ENCODE results near the gene RAX2. TPM values are rescaled to one million over a fixed set of nuclear protein-coding genes. Genes with fewer than 3 reads are reported as not detected.

Gene RAX2
- total and polyA plus RNA-seq, 2 of the 8 experiments (the other 6 are each of a cell fraction or from before 2014, with no cell fraction given) = 0.08 TPM; not detected in 1

- H3K18ac ChIP-seq (ENCODE audit: extremely low read depth, low read length) = no peak overlapping the region
- H2BK15ac ChIP-seq (ENCODE audit: low read length) = no peak overlapping the region
- H4K8ac ChIP-seq (ENCODE audit: extremely low read depth, insufficient read depth, low read length) = no peak overlapping the region
- no peak overlapping the region for H3K14ac ChIP-seq (ENCODE audit: insufficient read length)
- H3K23me2 ChIP-seq (ENCODE audit: low read depth, low read length) = no peaks in the 10 kb centered on the region
- no peaks in the 10 kb centered on the region for H3K79me1 ChIP-seq (ENCODE audit: low read depth, low read length)
- no peak overlapping the region for H3K4me3 ChIP-seq (ENCODE audit: extremely low read depth in 1 of 4, insufficient read depth in 2 of 4, low read depth in 3 of 4, low read length in 4 of 4)
- H3K56ac ChIP-seq (replicated peaks; ENCODE audit: insufficient read length, low read depth, low read length) = no peak overlapping the region
- H3K4me1 ChIP-seq (replicated peaks in 1 of 4; ENCODE audit: control insufficient read depth in 3 of 4, insufficient read depth in 4 of 4, low read length in 3 of 4) = no peaks in the 10 kb centered on the region
- no peak overlapping the region for H4K91ac ChIP-seq (replicated peaks; ENCODE audit: insufficient read length, low read length)
- H3K9me3 ChIP-seq (ENCODE audit: insufficient read depth in 2 of 2, low read depth in 1 of 2, low read length in 1 of 2) = no peaks in the 10 kb centered on the region
- no peak overlapping the region for H2BK120ac ChIP-seq (replicated peaks; ENCODE audit: low read depth, low read length)
- no peaks in the 10 kb centered on the region for H3K27me3 ChIP-seq (replicated peaks in 1 of 4; ENCODE audit: control insufficient read depth in 3 of 4, extremely low read depth in 1 of 4, insufficient read depth in 3 of 4, low read length in 3 of 4)
- DNase-seq (ENCODE audit: low read depth in 1 of 2, low spot score in 2 of 2) (no peak), FAIRE-seq (no peak)
- ChIA-PET CTCF (ENCODE audit: partially characterized antibody) (interaction anchor here (0.6 to 1.7 kb wide), 4 partner anchors 18 to 353 kb away, joined by 3 to 5 read pairs (median 3); no protein-coding TSS in a partner anchor), POLR2A (ENCODE audit: partially characterized antibody) (interaction anchor here (1.4 to 1.6 kb wide), 2 partner anchors 8 to 11 kb away, joined by 4 to 6 read pairs; partner anchors contain the start of genes APBA3 and MRPL54)
- peaks cover 0 to 26% (median 12%) of the 10 kb centered on the region in 4 experiments; a peak in 4 of 8 replicates for H3K36me3 ChIP-seq (ENCODE audit: control insufficient read depth in 2 of 4, insufficient read depth in 4 of 4, low read length in 3 of 4)
- H2AK5ac ChIP-seq (ENCODE audit: low read depth, low read length) = no peak overlapping the region
- H2AFZ ChIP-seq (ENCODE audit: low read length) = no peak overlapping the region
- WGBS, 2 experiments (ENCODE audit: extremely low coverage in 1 of 2, insufficient coverage in 1 of 2, insufficient read length in 1 of 2, insufficient replicate concordance in 2 of 2, low coverage in 1 of 2, low lambda C conversion rate in 2 of 2, missing lambda C conversion rate in 1 of 2) = no CpG with 5 or more reads among the region's 30 CpGs
- no peak overlapping the region for H2BK5ac ChIP-seq (ENCODE audit: low read depth, low read length)
- no peak overlapping the region for H3K27ac ChIP-seq (ENCODE audit: low read depth, low read length)
- no peak overlapping the region for H3K4ac ChIP-seq (replicated peaks; ENCODE audit: insufficient read length, low read depth, low read length)
- H3K4me2 ChIP-seq (ENCODE audit: insufficient read depth in 1 of 2, low read depth in 2 of 2, low read length in 2 of 2) = no peak overlapping the region
- no peak overlapping the region for H4K5ac ChIP-seq (ENCODE audit: insufficient read length, low read depth, low read length)
- peaks cover 0 to 6% of the 10 kb centered on the region in 2 experiments for H4K20me1 ChIP-seq (replicated peaks in 1 of 2; ENCODE audit: control insufficient read depth in 1 of 2, insufficient read depth in 2 of 2, low read length in 2 of 2)
- H2BK20ac ChIP-seq (ENCODE audit: low read length) = no peak overlapping the region
- no peak overlapping the region for H3K9ac ChIP-seq (replicated peaks in 1 of 4; ENCODE audit: extremely low read depth in 1 of 4, low read depth in 3 of 4, low read length in 3 of 4)
- no peak overlapping the region for H2BK12ac ChIP-seq (ENCODE audit: low read depth, low read length)
- H3K79me2 ChIP-seq (ENCODE audit: control insufficient read depth in 1 of 2, insufficient read depth in 2 of 2, low read length in 2 of 2) = no peaks in the 10 kb centered on the region
- H3K23ac ChIP-seq (ENCODE audit: insufficient read length) = no peak overlapping the region
- TF ChIP-seq PHF8 (conservative IDR thresholded peaks at IDR 0.05; ENCODE audit: low read depth, low read length) (no peak), GTF2F1 (IDR thresholded peaks at IDR 0.05; ENCODE audit: borderline replicate concordance, low read depth, low read length) (no peak), SIN3A (conservative IDR thresholded peaks at IDR 0.05 in 1 of 2, IDR thresholded peaks at IDR 0.05 in 1 of 2; ENCODE audit: low read depth in 1 of 2, low read length in 2 of 2) (no peak), SP2 (IDR thresholded peaks at IDR 0.05; ENCODE audit: low read length) (no peak), CHD2 (IDR thresholded peaks at IDR 0.05; ENCODE audit: low read length) (no peak), TAF7 (optimal IDR thresholded peaks at IDR 0.05; ENCODE audit: borderline replicate concordance, low read depth, low read length) (no peak), CBX5 (IDR thresholded peaks at IDR 0.05; ENCODE audit: low read depth, low read length) (no peak), EGR1 (IDR thresholded peaks at IDR 0.05; ENCODE audit: borderline replicate concordance, low read depth, low read length) (no peak), KDM4A (IDR thresholded peaks at IDR 0.05; ENCODE audit: low read depth, low read length, severe bottlenecking) (no peak), BCL11A (IDR thresholded peaks at IDR 0.05; ENCODE audit: low read depth in 2 of 2, low read length in 2 of 2) (no peak), SP1 (IDR thresholded peaks at IDR 0.05; ENCODE audit: low read depth, low read length) (no peak), CTCF (IDR thresholded peaks at IDR 0.05; ENCODE audit: control extremely low read depth in 1 of 3, insufficient read depth in 1 of 3, low read depth in 1 of 3, low read length in 3 of 3) (no peak)
Measured at GRCh38 chr19:3751236-3751635, 20.8 kb downstream of the RAX2 start.
